HepG2 (cell line): ENCODE results near the gene CYTH2. TPM values are rescaled to one million over a fixed set of nuclear protein-coding genes. Genes with fewer than 3 reads are reported as not detected.

Experiments
- ATAC-seq: fragments of 200-7000 bp; cut with Tn5 transposase; 3 replicates; pipeline ENCODE4 v1.9.1; 2020; ENCODE audit warnings: mild to moderate bottlenecking, moderate library complexity
- BruUV-seq: library from RNA; stranded (reverse); fragments of 400-500 nt; replicated peaks from 2 replicates; lab custom pipeline; 2021; lab: Mats Ljungman, UMichigan
- CTCF ChIA-PET: fragments of 300-600 bp; formaldehyde crosslinking; extraction: SDS; loops from one replicate; lab custom pipeline; 2021; ENCODE audit warnings: low total read pairs, inconsistent platforms, low intra/inter-chr PET ratio; lab: Yijun Ruan, JAX
- POLR2A ChIA-PET: fragments of 350-600 bp; sonication (Branson Sonifier 250); formaldehyde crosslinking; loops from one replicate; lab custom pipeline; 2020; ENCODE audit warnings: antibody characterized with exemption, inconsistent platforms; lab: Yijun Ruan, JAX
- DNase-seq: peaks from one replicate; pipeline ENCODE4 v3.0.0-alpha.2; 2015; ENCODE audit warnings: low spot score
- FAIRE-seq: peaks from 3 replicates; lab custom pipeline; 2011; peaks lifted over from hg19 to GRCh38; lab: Jason Lieb, UNC
- H2AFZ ChIP-seq: one replicate; pipeline ENCODE4 v1.6.1; 2011; ENCODE audit warnings: low read length, inconsistent platforms
- H3K27ac ChIP-seq: fragments of 300-600 bp; 3 replicates; pipeline ENCODE4 v1.8.0; 2011; ENCODE audit warnings: mixed run types, mild to moderate bottlenecking, mixed read lengths, low read length, inconsistent platforms; ENCODE audit not compliant: insufficient read depth; ENCODE audit errors: extremely low read length
- H3K27me3 ChIP-seq, 2 experiments: fragments of 200-600 bp in 1 of 2; 2 replicates in 1 of 2; 3 replicates in 1 of 2; pipeline versions ENCODE4 v1.6.0 to v1.8.0; 2011; ENCODE audit warnings: low read length in 2 of 2, mild to moderate bottlenecking in 2 of 2, moderate library complexity in 2 of 2, inconsistent platforms in 1 of 2; ENCODE audit not compliant: insufficient read depth in 2 of 2, control insufficient read depth in 1 of 2
- H3K36me3 ChIP-seq, 2 experiments: fragments of 200-600 bp in 1 of 2; replicated peaks in 1 of 2; 2 replicates in 1 of 2; 3 replicates in 1 of 2; pipeline versions ENCODE4 v1.5.1 to v1.8.0; 2011; ENCODE audit warnings: low read length in 2 of 2, inconsistent platforms in 1 of 2; ENCODE audit not compliant: insufficient read depth in 2 of 2, control insufficient read depth in 1 of 2
- H3K4me1 ChIP-seq: 2 replicates; pipeline ENCODE4 v1.5.1; 2012; ENCODE audit warnings: low read length, inconsistent platforms; ENCODE audit not compliant: insufficient read depth
- H3K4me2 ChIP-seq: 2 replicates; pipeline ENCODE4 v1.6.0; 2011; ENCODE audit warnings: low read depth, low read length, inconsistent platforms
- H3K4me3 ChIP-seq, 3 experiments: fragments of 200-600 bp in 1 of 3; sonication (generic), shearing (Covaris generic) in 1 of 3; replicated peaks in 1 of 3; 2 replicates each; pipeline ENCODE4 v1.5.1; 2011 to 2016; ENCODE audit warnings: low read length in 3 of 3, inconsistent platforms in 2 of 3, low read depth in 2 of 3, mild to moderate bottlenecking in 2 of 3, control low read depth in 1 of 3, mixed read lengths in 1 of 3; ENCODE audit not compliant: insufficient read depth in 1 of 3
- H3K79me2 ChIP-seq: one replicate; pipeline ENCODE4 v1.6.1; 2011; ENCODE audit warnings: low read length, inconsistent platforms; ENCODE audit not compliant: insufficient read depth
- H3K9ac ChIP-seq: 2 replicates; pipeline ENCODE4 v1.6.0; 2011; ENCODE audit warnings: mild to moderate bottlenecking, low read depth, low read length, inconsistent platforms; ENCODE audit not compliant: insufficient read depth
- H3K9me3 ChIP-seq: 2 replicates; pipeline ENCODE4 v1.5.1; 2012; ENCODE audit warnings: mild to moderate bottlenecking, low read length
- H4K20me1 ChIP-seq: 2 replicates; pipeline ENCODE4 v1.6.0; 2011; ENCODE audit warnings: inconsistent platforms, mild to moderate bottlenecking, low read length, moderate library complexity; ENCODE audit not compliant: insufficient read depth
- TBX3 ChIP-seq: fragments of 450-650 bp; IDR thresholded peaks from 2 replicates; pipeline ENCODE4 v1.6.1; 2017; ENCODE audit warnings: antibody characterized with exemption, mild to moderate bottlenecking, inconsistent platforms, borderline replicate concordance
- THYN1 ChIP-seq: sonication (generic); formaldehyde crosslinking; IDR thresholded peaks from 2 replicates; pipeline ENCODE4 v1.8.1; 2023; ENCODE audit warnings: low read depth, mild to moderate bottlenecking, moderate library complexity, missing genetic modification reagents, borderline replicate concordance
- YY1 ChIP-seq: IDR thresholded peaks from 2 replicates; pipeline ENCODE4 v1.6.1; 2011; ENCODE audit warnings: low read length, low read depth, moderate library complexity, mild to moderate bottlenecking; ENCODE audit not compliant: insufficient read depth, insufficient replicate concordance
- ZSCAN5A ChIP-seq: sonication (generic); formaldehyde crosslinking; IDR thresholded peaks from 2 replicates; pipeline ENCODE4 v1.8.0; 2022; ENCODE audit warnings: mild to moderate bottlenecking, missing genetic modification reagents, borderline replicate concordance
- WGBS: methylation state at CpG from one replicate; pipeline ENCODE4 v1.1.6; 2017; ENCODE audit warnings: low lambda C conversion rate; 5-methylcytosine and 5-hydroxymethylcytosine counted together
- in situ Hi-C: cut with HindIII; loops from 2 replicates; pipeline ENCODE4 v1.10.0; 2017; ENCODE audit warnings: low pct_unique_long_range_greater_than_20kb; ENCODE audit not compliant: extremely low pct_ligation_motif_present
- intact Hi-C: fragments of 100-400 bp; cut with micrococcal nuclease; formaldehyde crosslinking; loops from one replicate; pipeline ENCODE4 v1.10.0; 2022; ENCODE audit not compliant: unreplicated experiment
- polyA plus RNA-seq, 8 experiments: library from polyadenylated mRNA; depleted of rRNA in 3 of 8; stranded (reverse) in 7 of 8; unstranded in 1 of 8; fragments of >200 nt; fragmentation: Illumina TruSeq in 4 of 8; extraction: Trizol in 4 of 8; gene quantifications; 2 replicates each; pipeline versions ENCODE4 v1.2.1 to v1.2.3, GENCODE V29; 2011 to 2016; ENCODE audit warnings: low read depth in 4 of 8, missing spikeins in 1 of 8, mixed read lengths in 1 of 8; ENCODE audit not compliant: insufficient read depth in 1 of 8
- total RNA-seq, 5 experiments: library from RNA; depleted of rRNA; stranded (reverse); fragments of >200 nt; fragmentation: Illumina TruSeq; extraction: Trizol; gene quantifications; 2 replicates each; pipeline ENCODE4 v1.2.3, GENCODE V29; 2016; ENCODE audit warnings: low read depth in 1 of 5
- TF ChIP-seq, protein P1 (sequence below): sonication (generic); formaldehyde crosslinking; IDR thresholded peaks from 2 replicates; pipeline ENCODE4 v1.4.0; 2020; ENCODE audit warnings: missing genetic modification reagents

Gene CYTH2
- total and polyA plus RNA-seq, 2 of the 13 experiments (the other 11 are each of a cell fraction or from before 2014, with no cell fraction given): 16.5 to 39.3 TPM

DNA sequence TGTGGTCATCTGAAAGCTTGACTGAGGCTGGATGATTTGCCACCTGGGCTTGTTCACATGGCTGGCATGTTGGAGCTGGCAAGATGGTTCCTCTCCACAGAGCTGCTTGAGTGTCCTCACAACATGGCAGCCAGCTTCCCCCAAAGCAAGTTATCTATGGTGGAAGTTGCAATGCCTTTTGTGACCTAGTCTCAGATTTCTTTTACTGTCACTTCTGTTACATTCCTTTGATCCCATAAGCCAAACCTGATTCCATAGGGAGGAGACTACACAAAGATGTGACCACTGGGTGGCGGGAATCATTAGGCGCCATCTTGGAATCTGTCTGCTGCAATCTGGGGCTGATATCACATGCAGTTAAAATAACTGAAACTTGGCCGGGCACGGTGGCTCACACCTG lies 60.0 kb downstream of the CYTH2 start:
- in situ Hi-C loops (no loop called here), intact Hi-C loops (no loop called here)
- no peak overlapping the region for H2AFZ ChIP-seq
- FAIRE-seq (no peak), DNase-seq (no peak), ATAC-seq (no peak)
- H3K36me3 ChIP-seq: no peaks in the 10 kb centered on the region
- no peak overlapping the region for H3K27ac ChIP-seq
- no peaks in the 10 kb centered on the region for H3K79me2 ChIP-seq
- H3K9me3 ChIP-seq: peaks cover 20% of the 10 kb centered on the region
- BruUV-seq: no TSS peak
- WGBS: 53% methylated on average over 4 of the region's 4 CpGs
- H3K4me2 ChIP-seq: no peak overlapping the region
- ChIA-PET CTCF (no interaction called here), POLR2A (no interaction called here)
- H3K27me3 ChIP-seq: 0 out of 5 replicates have a peak, but pooled peaks cover 0 to 5% of the 10 kb centered on the region in 2 experiments
- H3K9ac ChIP-seq: no peak overlapping the region
- no peaks in the 10 kb centered on the region for H3K4me1 ChIP-seq
- TF ChIP-seq, protein P1, sequence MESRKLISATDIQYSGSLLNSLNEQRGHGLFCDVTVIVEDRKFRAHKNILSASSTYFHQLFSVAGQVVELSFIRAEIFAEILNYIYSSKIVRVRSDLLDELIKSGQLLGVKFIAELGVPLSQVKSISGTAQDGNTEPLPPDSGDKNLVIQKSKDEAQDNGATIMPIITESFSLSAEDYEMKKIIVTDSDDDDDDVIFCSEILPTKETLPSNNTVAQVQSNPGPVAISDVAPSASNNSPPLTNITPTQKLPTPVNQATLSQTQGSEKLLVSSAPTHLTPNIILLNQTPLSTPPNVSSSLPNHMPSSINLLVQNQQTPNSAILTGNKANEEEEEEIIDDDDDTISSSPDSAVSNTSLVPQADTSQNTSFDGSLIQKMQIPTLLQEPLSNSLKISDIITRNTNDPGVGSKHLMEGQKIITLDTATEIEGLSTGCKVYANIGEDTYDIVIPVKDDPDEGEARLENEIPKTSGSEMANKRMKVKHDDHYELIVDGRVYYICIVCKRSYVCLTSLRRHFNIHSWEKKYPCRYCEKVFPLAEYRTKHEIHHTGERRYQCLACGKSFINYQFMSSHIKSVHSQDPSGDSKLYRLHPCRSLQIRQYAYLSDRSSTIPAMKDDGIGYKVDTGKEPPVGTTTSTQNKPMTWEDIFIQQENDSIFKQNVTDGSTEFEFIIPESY: peak; percentile 16; the same call in 1 of the 2 replicates
- TF ChIP-seq TBX3 (no peak), THYN1 (CRISPR knock-in tag) (no peak), ZSCAN5A (CRISPR knock-in tag) (no peak), YY1 (peak; percentile 42)
- H4K20me1 ChIP-seq: no peaks in the 10 kb centered on the region
- H3K4me3 ChIP-seq: no peak overlapping the region
